GM12878 (cell line): ENCODE results near the gene GPR39. TPM values are rescaled to one million over a fixed set of nuclear protein-coding genes. Genes with fewer than 3 reads are reported as not detected.

Experiments
- EED ChIP-seq: sonication (generic); IDR thresholded peaks from 2 replicates; pipeline ENCODE4 v1.6.1; 2016; ENCODE audit warnings: antibody characterized with exemption, low read depth
- SREBF1 ChIP-seq: IDR thresholded peaks from 2 replicates; pipeline ENCODE4 v1.6.1; 2012; ENCODE audit warnings: mild to moderate bottlenecking, low read length
- polyA plus RNA-seq, 11 experiments: library from polyadenylated mRNA; depleted of rRNA in 4 of 11; unstranded in 6 of 11; stranded (reverse) in 5 of 11; fragments of >200 nt; fragmentation: Nextera tagmentation in 4 of 11; fragmentation: Illumina TruSeq in 1 of 11; extraction: Ambion mirVana in 4 of 11; extraction: Trizol in 1 of 11; gene quantifications; 1 replicate in 1 of 11; 2 replicates in 10 of 11; pipeline versions ENCODE4 v1.2.1 to v1.2.3, GENCODE V29; 2011 to 2016; ENCODE audit warnings: inconsistent platforms in 2 of 11, missing spikeins in 2 of 11, low read depth in 1 of 11
- total RNA-seq, 4 experiments: library from RNA; depleted of rRNA in 3 of 4; stranded (reverse); fragments of >200 nt in 3 of 4; fragmentation: Illumina TruSeq in 1 of 4; extraction: Trizol in 1 of 4; gene quantifications; 2 replicates each; pipeline versions ENCODE4 v1.2.1 to v1.2.3, GENCODE V29; 2013 to 2021
- TF ChIP-seq, protein P1 (sequence below): IDR thresholded peaks from 2 replicates; pipeline ENCODE4 v1.6.1; 2012; ENCODE audit warnings: low read depth, low read length, improper control_type of control experiment
- TF ChIP-seq, protein P2 (sequence below), 3 experiments: IDR thresholded peaks in 2 of 3; conservative IDR thresholded peaks in 1 of 3; 2 replicates each; pipeline ENCODE4 v1.5.1; 2011; ENCODE audit warnings: low read depth in 3 of 3, low read length in 3 of 3, mild to moderate bottlenecking in 3 of 3, control low read depth in 2 of 3, moderate library complexity in 2 of 3, inconsistent platforms in 1 of 3, mixed read lengths in 1 of 3; ENCODE audit not compliant: control insufficient read depth in 2 of 3, insufficient read depth in 1 of 3; ENCODE audit errors: extremely low read depth in 1 of 3
- TF ChIP-seq, protein P3 (sequence below): IDR thresholded peaks from 2 replicates; pipeline ENCODE4 v1.6.1; 2012; ENCODE audit warnings: low read length, inconsistent platforms
- TF ChIP-seq, protein P4 (sequence below): fragments of 150-350 bp; IDR thresholded peaks from 2 replicates; pipeline ENCODE4 v1.6.1; 2016; ENCODE audit warnings: low read depth, low read length

The GPR39 gene
- total and polyA plus RNA-seq, 10 of the 15 experiments (the other 5 are each of a cell fraction or from before 2014, with no cell fraction given), result 0.05 to 0.23 TPM; not detected in 8

DNA sequence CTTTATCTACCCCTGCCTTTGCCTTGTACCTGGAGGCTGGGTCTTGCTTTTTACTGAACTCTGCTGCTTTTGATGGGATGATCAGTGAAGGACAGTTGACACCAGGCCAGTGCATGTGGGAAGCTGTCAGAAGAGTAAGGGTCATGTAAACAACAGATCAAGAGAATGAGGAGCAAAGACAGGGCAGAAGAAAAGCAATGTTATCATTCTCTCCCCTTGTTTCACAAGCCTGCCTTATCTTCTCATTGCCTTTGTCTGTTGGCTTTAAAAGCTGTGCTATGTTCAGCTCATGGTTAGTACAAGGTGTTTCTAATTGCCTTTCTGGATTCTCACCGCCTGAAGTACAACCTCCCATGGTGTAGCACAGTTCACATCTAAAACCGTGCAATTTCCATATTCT, 225.8 kb downstream of the GPR39 start (continued):
- TF ChIP-seq, protein P1, sequence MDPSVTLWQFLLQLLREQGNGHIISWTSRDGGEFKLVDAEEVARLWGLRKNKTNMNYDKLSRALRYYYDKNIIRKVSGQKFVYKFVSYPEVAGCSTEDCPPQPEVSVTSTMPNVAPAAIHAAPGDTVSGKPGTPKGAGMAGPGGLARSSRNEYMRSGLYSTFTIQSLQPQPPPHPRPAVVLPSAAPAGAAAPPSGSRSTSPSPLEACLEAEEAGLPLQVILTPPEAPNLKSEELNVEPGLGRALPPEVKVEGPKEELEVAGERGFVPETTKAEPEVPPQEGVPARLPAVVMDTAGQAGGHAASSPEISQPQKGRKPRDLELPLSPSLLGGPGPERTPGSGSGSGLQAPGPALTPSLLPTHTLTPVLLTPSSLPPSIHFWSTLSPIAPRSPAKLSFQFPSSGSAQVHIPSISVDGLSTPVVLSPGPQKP, result no peak
- no peak for TF ChIP-seq EED
- TF ChIP-seq, protein P2, sequence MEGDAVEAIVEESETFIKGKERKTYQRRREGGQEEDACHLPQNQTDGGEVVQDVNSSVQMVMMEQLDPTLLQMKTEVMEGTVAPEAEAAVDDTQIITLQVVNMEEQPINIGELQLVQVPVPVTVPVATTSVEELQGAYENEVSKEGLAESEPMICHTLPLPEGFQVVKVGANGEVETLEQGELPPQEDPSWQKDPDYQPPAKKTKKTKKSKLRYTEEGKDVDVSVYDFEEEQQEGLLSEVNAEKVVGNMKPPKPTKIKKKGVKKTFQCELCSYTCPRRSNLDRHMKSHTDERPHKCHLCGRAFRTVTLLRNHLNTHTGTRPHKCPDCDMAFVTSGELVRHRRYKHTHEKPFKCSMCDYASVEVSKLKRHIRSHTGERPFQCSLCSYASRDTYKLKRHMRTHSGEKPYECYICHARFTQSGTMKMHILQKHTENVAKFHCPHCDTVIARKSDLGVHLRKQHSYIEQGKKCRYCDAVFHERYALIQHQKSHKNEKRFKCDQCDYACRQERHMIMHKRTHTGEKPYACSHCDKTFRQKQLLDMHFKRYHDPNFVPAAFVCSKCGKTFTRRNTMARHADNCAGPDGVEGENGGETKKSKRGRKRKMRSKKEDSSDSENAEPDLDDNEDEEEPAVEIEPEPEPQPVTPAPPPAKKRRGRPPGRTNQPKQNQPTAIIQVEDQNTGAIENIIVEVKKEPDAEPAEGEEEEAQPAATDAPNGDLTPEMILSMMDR (IDR thresholded peaks at IDR 0.05 in 2 of 3, conservative IDR thresholded peaks at IDR 0.05 in 1 of 3; ENCODE audit: control insufficient read depth in 2 of 3, extremely low read depth in 1 of 3, insufficient read depth in 1 of 3, low read depth in 3 of 3, low read length in 3 of 3), result no peak
- TF ChIP-seq, protein P3, sequence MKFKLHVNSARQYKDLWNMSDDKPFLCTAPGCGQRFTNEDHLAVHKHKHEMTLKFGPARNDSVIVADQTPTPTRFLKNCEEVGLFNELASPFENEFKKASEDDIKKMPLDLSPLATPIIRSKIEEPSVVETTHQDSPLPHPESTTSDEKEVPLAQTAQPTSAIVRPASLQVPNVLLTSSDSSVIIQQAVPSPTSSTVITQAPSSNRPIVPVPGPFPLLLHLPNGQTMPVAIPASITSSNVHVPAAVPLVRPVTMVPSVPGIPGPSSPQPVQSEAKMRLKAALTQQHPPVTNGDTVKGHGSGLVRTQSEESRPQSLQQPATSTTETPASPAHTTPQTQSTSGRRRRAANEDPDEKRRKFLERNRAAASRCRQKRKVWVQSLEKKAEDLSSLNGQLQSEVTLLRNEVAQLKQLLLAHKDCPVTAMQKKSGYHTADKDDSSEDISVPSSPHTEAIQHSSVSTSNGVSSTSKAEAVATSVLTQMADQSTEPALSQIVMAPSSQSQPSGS, result no peak
- no peak for TF ChIP-seq SREBF1
- TF ChIP-seq, protein P4, sequence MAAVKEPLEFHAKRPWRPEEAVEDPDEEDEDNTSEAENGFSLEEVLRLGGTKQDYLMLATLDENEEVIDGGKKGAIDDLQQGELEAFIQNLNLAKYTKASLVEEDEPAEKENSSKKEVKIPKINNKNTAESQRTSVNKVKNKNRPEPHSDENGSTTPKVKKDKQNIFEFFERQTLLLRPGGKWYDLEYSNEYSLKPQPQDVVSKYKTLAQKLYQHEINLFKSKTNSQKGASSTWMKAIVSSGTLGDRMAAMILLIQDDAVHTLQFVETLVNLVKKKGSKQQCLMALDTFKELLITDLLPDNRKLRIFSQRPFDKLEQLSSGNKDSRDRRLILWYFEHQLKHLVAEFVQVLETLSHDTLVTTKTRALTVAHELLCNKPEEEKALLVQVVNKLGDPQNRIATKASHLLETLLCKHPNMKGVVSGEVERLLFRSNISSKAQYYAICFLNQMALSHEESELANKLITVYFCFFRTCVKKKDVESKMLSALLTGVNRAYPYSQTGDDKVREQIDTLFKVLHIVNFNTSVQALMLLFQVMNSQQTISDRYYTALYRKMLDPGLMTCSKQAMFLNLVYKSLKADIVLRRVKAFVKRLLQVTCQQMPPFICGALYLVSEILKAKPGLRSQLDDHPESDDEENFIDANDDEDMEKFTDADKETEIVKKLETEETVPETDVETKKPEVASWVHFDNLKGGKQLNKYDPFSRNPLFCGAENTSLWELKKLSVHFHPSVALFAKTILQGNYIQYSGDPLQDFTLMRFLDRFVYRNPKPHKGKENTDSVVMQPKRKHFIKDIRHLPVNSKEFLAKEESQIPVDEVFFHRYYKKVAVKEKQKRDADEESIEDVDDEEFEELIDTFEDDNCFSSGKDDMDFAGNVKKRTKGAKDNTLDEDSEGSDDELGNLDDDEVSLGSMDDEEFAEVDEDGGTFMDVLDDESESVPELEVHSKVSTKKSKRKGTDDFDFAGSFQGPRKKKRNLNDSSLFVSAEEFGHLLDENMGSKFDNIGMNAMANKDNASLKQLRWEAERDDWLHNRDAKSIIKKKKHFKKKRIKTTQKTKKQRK, result no peak
